T-helper 1 cell treated with Interleukin-12 subunit alpha and Interleukin-12 subunit beta and Interleukin-4 antibody, amounts not matched to agents 30 ng/mL and 1 ng/mL, for 36 hours (primary cell): Measurements from ENCODE around the gene HABP4. TPM values are rescaled to one million over a fixed set of nuclear protein-coding genes. Genes with fewer than 3 reads are reported as not detected.

Source experiments
- intact Hi-C: fragments of 100-400 bp; cut with micrococcal nuclease; formaldehyde crosslinking; loops from one replicate; pipeline ENCODE4 v1.15.1; 2024
- total RNA-seq: library from RNA; stranded (reverse); gene quantifications from 2 replicates; pipeline ENCODE4 v1.2.3, GENCODE V29; 2022

The HABP4 gene
- total RNA-seq, 1 donor from 2014 or later: 7.4 TPM

DNA sequence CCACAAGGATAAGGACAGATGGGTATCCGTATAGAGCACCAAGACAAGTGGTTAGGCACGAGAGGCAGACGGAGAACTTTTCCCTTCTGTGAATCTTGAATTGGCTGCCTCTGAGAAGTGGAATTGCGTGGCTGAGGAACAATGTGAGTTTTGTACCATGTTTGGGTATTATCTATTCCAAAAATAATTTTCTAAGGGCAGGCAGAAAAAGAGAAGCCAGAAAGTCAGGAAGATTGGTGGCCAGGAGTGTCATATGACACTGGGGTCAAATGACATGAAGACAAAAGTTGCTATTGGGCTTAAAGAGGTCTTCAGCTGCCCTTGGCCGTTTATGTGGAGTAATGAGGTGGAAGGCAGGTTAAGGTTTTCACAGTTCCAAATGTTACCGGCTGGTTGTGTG lies 14.5 kb downstream of the HABP4 start:
- intact Hi-C loops: no loop called here

DNA sequence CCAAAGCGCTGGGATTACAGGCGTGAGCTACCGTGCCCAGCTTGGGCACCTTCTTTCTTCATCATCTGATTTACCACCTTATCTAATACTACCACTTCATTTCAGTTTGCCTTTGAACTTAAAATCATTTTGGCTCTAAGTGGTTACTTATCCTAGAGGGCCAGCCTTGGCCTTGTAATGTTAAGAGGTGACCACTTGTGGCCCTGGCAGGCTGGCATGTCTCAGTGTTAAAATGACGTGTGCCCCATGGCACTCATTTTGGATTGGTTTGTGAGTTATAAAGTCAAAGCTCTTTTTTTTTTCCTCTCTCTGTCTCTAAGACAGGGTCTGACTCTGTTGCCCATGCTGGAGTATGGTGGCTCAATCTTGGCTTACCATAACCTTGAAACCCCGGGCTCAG lies 17.8 kb downstream of the HABP4 start:
- intact Hi-C loops: no loop called here

DNA sequence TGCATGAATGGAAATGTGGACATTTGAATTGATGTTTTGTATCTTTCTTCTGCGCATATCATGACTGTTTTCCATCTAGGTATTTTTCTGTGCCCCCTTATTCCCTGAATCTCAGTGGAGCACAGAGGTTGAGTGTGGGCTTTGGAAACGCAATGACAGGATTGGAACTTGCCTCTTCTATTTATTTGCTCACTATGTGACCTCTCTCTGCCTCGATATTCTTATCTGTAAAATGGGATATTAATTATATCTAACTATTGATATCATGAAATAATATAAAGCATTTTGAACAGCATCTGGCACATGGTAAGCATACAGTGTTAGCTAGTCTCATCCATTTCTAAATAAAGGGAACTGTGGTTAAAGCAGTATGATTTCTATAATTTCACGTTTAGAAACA lies 26.0 kb downstream of the HABP4 start:
- intact Hi-C loops: no loop called here

DNA sequence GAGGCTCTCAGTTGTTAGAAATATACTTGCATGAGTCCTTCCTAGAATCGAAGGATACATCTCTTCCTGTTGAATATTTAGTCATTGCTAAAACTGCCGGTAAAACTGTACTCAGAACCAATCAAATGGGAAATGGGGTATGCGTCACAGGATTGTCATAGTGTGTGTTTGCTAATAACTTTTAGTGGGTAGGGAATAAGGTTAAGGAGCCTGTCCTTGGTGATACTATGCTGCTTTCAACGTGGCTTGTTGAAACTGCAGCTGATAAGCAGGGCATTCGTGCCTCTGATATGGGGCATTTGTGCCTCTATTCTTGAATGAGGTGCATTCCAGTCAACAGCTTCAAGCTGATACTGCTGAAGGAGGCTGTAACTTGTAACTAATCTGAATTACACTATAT lies 26.6 kb downstream of the HABP4 start:
- intact Hi-C loops: no loop called here

DNA sequence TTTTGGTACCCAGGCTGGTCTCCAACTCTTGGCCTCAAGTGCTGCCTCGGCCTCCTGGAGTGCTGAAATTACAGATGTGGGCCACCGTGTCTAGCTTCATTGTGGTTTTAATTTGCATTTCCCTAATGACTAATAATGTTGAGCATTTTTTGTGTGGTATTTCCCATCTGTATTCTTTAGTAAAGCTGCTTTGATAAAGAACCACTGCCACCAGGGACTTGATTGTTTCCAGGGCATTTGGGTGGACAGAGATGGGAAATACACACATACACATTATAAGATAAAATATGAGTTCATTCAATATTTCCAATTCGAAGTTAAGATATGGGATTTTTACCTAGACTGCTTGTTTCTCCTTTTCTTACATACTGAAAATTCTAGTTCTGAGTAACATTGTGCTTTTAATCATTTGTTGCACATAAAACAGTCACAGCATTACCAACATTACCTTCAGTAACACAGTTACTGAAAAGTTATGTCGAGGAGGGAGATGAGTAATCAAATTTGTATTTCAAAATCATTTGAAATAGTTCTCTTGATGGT lies 28.9 kb downstream of the HABP4 start:
- intact Hi-C loops: no loop called here

DNA sequence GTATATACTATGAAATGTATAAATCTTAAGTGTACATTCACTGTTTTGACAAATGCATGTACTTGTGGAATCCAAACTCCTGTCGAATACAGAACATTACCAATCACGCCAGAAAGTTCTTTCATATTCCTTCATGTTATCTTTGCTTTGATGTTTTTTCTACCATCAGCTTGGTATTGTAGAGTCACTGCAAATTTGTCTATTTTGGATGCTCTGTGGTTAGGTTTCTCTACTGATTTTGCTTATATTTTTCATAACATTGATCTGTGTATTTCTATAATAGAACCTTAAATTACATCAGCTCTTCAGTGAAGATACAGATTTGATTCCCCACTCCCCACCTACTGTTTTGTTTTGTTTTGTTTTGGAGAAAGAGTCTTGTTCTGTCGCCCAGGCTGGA lies 30.8 kb downstream of the HABP4 start:
- intact Hi-C loops: no loop called here

DNA sequence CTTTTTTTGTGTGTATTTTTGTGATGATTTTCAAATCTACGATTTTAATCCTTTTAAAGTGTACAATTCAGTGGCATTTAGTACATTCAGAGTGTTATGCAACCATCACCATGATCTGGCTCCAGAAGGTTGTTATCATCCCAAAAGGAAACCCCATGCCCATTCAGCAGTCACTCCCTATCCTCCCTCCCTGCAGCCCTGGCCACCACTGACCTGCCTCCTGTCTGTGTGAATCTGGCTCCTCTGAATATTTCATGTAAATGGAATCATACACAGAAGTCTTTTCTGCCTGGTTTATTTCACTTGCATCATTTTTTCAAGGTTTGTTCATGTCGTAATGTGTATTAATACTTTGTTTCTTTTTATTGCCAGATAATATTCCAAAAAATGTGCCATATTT lies 32.5 kb downstream of the HABP4 start:
- intact Hi-C loops: no loop called here

DNA sequence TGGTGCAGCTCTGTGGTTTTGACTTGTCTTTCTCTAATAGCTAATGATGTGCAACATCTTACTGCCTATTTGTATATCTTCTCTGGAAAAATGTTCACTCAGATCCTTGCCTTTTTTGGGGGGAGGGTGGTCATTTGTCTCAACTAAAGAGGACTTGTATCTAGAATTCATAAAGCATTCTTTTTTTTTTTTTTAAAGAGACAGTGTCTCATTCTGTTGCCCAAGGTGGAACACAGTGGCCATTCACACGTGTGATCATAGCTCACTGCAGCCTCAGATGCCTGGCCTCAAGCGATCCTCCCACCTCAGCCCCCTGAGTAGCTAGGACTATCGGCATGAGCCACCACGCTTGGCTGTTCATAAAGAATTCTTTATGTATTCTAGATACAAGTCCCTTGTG lies 33.2 kb downstream of the HABP4 start:
- intact Hi-C loops: no loop called here

DNA sequence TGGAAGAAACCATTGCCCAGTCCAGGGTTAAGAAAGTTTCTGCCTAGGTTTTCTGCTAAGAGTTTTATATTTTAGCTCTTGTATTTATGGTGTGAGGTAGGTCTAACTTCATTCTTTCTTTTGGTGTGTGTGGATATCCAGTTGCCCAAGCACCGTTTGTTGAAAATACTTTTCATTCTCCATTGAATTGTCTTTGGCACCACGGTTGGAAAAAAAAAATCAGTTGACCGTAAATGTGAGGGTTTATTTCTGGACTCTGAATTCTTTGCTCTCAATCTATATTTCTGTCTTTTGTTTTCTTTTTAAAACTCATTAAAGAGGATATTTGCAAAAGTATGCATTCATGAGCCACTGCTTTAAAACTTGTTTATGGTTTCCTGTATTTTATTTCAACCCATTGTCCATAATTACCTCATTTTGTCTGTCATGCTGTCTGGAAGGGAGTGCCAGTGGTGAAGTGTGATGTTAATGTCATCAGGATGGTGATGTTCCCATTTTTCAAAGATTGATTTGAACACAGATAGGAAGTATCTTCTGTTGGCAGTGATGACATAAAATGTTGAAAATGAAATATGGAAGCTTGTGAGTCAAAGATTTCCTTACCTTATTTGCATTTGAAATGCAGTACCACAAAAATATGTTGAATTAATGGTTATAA lies 33.9 kb downstream of the HABP4 start:
- intact Hi-C loops: no loop called here

DNA sequence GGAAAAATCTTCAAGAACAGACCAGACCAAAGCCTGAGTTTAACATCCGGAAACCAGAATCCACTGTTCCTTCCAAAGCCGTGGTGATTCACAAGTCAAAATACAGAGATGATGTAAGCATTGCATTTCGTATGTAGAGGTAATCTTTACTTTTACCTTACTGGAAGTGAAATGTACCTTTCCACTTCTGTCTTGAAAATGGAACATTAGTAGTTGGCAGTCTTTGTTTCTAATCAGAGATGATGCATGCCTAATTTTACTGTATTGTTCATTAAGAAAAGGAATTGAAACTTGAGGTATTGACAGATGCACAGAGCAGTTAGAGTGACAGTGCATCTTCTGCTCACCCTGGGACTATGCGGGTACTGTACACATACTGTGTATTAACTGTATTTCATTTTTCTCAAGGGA lies 34.6 kb downstream of the HABP4 start:
- intact Hi-C loops: no loop called here

DNA sequence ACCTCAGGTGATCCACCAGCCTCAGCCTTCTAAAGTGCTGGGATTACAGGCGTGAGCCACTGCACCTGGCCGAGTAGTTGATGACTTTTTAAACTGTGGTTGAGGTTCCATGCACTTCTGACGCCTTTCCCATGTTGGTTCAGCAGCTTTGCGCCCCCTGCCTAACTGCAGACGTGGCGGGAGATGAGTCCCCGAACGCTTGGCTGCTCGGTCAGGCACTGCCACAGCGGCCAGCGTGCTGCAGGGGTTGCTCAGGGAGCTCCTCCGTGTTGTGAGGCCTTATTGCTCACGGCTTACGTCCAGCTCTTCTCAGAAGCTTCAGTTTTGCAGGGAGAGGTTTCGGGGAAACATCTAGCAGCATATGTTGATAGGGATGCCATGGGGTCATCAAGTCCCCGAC lies 35.3 kb downstream of the HABP4 start:
- intact Hi-C loops: no loop called here

DNA sequence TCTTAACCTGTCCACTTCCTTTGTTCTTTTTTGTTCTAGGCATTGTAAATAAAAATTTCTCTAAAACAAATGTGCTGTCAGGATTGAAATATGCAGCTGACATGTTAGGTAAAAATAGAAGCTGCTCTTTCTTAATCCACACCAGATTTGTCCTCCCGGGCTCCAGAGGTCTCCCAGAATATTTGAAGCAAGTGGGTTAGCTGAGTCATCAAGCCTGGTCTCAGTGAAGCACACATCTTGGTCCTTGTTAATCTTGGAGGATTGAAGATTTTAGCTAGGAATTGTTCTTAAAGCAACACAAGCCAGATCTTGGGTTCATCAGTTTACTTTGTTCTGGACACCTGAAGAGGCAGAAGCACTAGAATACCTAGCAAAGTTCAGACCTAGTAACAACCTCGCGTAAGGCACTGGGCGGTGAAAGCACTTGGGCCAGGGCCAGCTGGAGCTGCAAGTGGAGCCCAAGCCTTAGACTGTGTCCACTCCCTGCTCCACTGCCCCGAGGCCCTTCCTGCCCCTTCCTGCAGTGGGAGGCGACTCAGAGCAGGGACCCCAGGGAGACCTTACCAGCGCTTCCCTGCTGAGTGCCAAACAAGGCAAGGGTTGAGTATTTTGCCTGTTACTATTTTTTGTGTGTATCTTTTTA lies 36.5 kb downstream of the HABP4 start:
- intact Hi-C loops: no loop called here

DNA sequence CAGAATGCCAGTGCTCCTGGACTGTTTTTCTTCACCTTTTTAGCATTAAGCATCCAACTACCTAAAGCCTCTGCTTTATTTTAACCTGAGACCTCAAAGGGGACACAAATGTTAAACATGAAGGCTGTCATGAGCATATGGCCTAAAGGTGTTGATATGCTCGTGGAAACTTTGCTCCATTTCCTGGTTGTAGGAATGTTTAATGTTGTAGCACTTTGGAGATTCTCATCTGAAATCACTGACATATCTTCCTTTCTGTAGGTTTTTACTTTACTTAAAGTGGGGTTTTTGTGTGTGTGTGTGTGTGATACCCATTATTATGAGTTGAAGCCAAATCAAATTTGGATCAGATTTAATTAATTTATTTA lies 37.0 kb downstream of the HABP4 start:
- intact Hi-C loops: no loop called here

DNA sequence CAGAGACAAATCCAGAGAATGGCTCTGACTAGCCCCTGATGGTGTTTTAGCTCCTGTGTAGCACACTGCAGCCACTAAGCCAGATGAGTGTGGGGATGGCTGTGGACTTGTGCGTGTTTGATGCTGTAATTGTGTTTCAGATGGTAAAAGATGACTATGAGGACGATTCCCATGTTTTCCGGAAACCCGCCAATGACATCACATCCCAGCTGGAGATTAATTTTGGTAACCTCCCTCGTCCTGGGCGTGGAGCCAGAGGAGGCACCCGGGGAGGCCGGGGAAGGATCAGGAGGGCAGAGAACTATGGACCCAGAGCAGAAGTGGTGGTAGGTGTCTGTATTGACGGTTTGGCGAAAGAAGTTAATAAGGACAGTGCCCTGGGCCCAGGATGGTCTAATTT lies 38.0 kb downstream of the HABP4 start:
- intact Hi-C loops: no loop called here

DNA sequence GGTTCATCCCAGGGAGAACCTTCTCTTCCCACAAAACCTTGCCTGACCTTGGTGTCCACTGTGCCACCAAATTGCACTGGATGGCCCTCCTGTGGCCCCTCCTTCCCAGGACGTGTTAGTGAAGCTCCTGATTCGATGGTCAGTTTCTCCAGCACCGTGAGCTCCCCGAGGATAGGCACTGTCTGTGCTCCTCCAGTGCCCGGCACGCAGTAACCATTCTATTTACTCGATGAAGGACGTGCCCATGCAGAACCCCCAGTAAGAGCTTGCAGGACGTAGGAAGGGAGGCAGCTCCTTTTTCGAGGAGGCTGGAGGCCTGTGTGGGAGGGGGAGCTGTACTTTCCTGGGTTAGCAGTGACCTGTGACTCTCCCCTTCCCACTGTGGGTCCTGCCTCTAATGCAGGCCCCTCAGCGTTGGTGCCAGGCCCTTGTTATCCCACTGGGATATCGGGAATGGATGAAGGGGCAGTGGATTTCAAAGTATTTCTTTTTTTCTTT lies 39.6 kb downstream of the HABP4 start:
- intact Hi-C loops: no loop called here

DNA sequence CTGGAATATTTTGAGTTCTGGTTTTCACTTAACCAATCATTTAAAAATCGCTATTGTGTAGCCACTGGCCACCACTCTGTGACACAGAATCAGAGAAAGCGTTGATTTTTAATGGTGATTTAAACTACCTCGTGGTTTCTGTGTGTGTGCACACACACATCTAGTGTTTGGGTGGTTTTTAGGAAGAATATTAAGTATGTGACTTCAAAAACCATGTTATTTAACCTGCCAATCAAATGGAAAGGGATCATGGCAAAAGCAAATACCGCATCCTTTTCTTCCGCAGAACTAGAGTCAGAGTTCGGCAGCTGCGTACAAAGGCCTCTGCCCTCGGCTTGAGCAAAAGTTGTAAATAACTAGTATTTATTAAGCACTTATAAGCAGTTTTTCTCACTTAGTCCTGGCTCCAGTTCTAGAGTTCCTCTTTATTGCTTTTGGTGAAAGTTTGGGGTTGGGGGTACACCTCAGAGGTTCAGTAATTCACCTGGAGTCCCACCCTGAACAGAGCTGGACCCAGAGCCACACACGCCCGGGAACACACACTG lies 40.6 kb downstream of the HABP4 start:
- intact Hi-C loops: no loop called here

DNA sequence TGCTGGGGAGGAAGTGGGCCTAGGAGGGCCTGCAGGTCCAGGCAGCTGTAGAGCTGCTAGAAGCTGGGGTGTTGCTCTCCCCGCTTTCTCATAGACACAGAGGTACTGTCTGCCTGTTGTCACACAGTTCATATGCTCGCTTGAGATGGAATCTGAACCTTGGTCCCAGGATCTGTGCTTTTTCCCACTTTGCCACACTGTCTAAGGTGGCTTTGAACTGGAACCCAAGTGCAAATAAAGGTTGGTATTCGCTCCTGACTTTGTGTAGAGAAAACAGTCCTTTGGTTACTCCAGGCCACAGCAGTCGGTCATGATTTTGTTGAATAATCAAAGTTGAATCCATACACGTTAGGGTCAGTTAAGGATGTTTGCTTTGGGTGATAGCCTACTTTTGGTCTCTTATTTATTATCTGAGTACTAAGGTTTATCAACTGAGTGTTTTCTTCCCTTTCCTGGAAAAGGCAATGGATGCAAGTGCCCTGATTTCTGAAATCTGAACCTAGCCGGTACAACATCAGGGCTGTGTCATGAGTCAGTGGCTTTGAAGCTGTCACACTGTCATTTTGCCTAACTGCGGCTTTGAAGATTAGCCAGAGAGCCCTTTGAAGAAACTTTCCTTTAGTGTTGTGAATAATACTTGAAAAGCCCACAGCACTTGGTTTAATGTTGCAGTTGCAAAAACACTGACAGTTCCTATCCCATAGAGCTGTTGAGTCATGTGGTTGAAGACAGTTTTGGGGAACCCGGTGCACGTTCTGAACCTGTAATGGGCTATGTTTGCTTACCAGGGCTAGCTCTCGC lies 41.3 kb downstream of the HABP4 start:
- intact Hi-C loops: no loop called here

DNA sequence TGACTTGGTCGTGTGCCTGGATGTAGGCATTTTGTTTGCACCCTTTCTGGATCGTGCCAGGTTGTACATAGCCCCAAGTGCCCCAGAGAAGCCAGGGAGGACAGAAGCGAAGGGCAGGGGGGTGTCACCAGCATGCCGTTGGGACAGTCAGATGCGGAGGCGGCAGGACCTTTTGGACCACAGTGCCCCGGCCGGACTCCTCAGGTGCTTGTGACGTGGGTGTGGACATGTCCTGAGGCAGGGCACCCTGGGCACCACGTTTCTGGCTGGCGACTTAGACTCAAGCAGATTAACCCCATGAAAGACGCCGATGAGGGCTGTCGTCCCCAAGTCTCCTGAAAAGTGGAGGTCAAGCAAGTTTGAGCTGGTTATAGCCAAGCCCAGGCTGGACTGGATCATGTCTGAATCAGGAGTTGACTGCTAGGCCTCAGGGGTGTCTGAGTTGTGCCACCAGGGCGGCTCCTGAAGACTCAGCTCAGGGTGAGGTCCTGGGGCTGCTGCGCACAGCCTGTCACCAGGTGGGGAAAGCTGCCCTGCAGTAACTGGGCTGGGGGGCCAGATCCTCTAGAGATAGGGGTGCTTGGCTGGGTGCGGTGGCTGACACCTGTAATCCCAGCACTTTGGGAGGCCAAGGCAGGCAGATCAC lies 42.0 kb downstream of the HABP4 start:
- intact Hi-C loops: no loop called here

DNA sequence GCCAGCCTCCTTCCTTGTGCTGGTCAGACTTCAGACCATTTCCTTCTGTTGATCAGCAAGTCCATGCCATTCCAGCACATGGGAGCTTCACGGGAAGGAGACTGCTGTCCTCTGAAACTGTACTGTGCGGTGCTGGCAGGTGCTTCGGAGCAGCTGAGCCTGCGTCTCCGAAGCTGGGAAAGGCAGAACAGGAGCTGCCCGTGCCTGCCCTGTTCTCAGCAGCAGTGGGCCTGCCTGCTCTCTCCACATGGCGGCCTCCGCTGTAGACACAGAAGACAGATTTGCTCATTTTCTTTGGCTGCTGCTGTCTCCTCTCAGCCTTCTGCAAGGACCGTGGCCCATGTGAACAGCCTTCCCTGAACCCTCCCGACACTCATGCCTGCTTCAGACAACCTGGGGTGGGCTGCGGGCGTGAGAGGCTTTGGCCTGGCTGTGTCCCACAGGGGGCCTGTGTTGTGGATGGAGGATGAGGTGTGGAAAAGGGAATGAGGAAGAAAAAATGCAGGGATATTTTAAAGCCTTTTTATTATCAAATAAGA lies 43.1 kb downstream of the HABP4 start:
- intact Hi-C loops: no loop called here

DNA sequence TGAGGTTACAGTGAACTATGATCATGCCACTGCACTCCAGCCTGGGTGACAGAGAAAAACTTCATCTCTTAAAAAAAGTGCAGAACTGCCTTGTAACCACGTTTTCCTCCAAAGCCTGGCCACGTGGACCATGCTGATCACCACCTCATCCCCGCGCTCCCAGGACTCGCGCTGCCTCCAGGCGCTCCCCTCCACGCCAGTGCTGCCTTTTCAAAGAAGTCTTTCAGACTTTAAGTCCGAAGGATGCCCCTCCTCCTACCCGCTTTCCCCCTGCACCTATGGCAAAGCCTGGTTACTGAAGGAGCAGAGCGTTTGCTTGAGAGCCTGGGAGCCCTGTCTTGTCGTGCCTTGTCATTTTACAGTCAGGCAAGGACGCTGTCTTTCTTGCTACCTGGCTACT lies 43.8 kb downstream of the HABP4 start:
- intact Hi-C loops: no loop called here

DNA sequence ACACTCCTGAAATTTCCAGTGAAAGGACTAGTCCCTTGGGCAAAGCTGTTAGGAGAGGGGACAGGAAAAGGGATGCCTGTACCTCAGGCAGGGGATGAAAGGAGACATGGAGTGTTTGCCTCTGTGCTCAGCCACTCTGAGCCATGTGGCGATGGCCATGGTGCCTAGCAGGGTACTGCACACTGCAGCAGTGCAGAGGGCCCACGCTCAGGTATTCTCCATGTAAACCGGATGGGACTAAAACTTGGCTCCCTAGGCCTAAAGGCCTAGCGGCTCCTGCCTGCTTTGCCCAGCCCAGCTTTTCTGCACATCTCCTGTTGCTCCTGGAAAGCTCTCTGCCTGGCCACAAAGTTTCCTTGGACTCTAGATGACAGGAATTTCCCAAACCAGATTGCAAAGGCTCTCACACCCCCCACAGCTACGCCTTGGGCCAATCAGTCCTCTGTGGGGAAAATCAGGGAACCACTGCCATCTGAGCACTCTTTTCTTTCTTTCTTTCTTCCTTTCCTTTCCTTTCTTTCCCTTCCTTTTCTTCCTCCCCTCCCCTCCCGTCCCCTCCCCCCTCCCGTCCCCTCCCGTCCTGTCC lies 44.3 kb downstream of the HABP4 start:
- intact Hi-C loops: no loop called here
